BJ (cell line): Measurements from ENCODE around the gene TSPAN5. TPM values are rescaled to one million over a fixed set of nuclear protein-coding genes. Genes with fewer than 3 reads are reported as not detected.

Experiments used
- CTCF ChIA-PET: fragments of 350-600 bp; formaldehyde crosslinking; extraction: SDS; loops from one replicate; lab custom pipeline; 2021; ENCODE audit warnings: antibody characterized with exemption, inconsistent platforms; lab: Yijun Ruan, JAX
- POLR2A ChIA-PET: fragments of 300-600 bp; sonication (Branson Sonifier 250); formaldehyde crosslinking; extraction: SDS; loops from one replicate; lab custom pipeline; 2021; ENCODE audit warnings: antibody characterized with exemption; lab: Charles Lee
- DNase-seq: peaks from one replicate; pipeline ENCODE4 v3.0.0-alpha.2; 2011; ENCODE audit warnings: low read depth
- H3K27me3 ChIP-seq: 2 replicates; pipeline ENCODE4 v1.6.0; 2011; ENCODE audit warnings: low read length; ENCODE audit not compliant: control insufficient read depth, insufficient read depth
- H3K36me3 ChIP-seq: 2 replicates; pipeline ENCODE4 v1.5.1; 2011; ENCODE audit warnings: low read length; ENCODE audit not compliant: control insufficient read depth, insufficient read depth
- H3K4me3 ChIP-seq: 2 replicates; pipeline ENCODE4 v1.5.1; 2011; ENCODE audit warnings: low read depth, mild to moderate bottlenecking, control low read depth, low read length
- CTCF ChIP-seq: IDR thresholded peaks from 2 replicates; pipeline ENCODE4 v1.5.1; 2011; ENCODE audit warnings: low read depth, mild to moderate bottlenecking, control low read depth, inconsistent platforms, low read length, moderate library complexity; ENCODE audit not compliant: insufficient read depth
- polyA plus RNA-seq: library from polyadenylated mRNA; depleted of rRNA; stranded (reverse); fragments of >200 nt; gene quantifications from 2 replicates; pipeline ENCODE4 v1.2.3, GENCODE V29; 2011

TSPAN5 gene
- polyA plus RNA-seq, 1 experiment = 74.5 TPM

- POLR2A ChIA-PET = no interaction called here
- peak; percentile 8 for DNase-seq
- CTCF ChIA-PET = no interaction called here
Observed at GRCh38 chr4:98572697-98573096, 85.7 kb downstream of the TSPAN5 start.

GRCh38 chr4:98571161-98571786 lies 87.1 kb downstream of the TSPAN5 start:
- CTCF ChIA-PET = interaction anchor here (0.6 kb wide), 1 partner anchor 8 kb away, joined by 3 read pairs; no protein-coding TSS in a partner anchor
- DNase-seq = no peak
- peaks cover 4% of the 10 kb centered on the region; the same call in 1 of the 2 replicates for H3K36me3 ChIP-seq
- H3K27me3 ChIP-seq = no peaks in the 10 kb centered on the region
- POLR2A ChIA-PET = no interaction called here
- H3K4me3 ChIP-seq = no peak overlapping the region
- no peak for TF ChIP-seq CTCF

More at GRCh38 chr4:98572697-98573096, 85.7 kb downstream of the TSPAN5 start:
- no peak for TF ChIP-seq CTCF
- H3K27me3 ChIP-seq = no peaks in the 10 kb centered on the region
- H3K4me3 ChIP-seq = no peak overlapping the region
- peaks cover 4% of the 10 kb centered on the region; the same call in 1 of the 2 replicates for H3K36me3 ChIP-seq

- DNase-seq = no peak
- no peak overlapping the region for H3K4me3 ChIP-seq
- POLR2A ChIA-PET = no interaction called here
- peaks cover 4% of the 10 kb centered on the region; the same call in 1 of the 2 replicates for H3K36me3 ChIP-seq
- TF ChIP-seq CTCF = no peak
- CTCF ChIA-PET = no interaction called here
- no peaks in the 10 kb centered on the region for H3K27me3 ChIP-seq
Observed at GRCh38 chr4:98570151-98570797, 88.1 kb downstream of the TSPAN5 start.

- CTCF ChIA-PET = interaction anchor here (0.7 kb wide), 1 partner anchor 16 kb away, joined by 3 read pairs; no protein-coding TSS in a partner anchor
- Histone ChIP-seq H3K4me3 (no peak overlapping the region), H3K36me3 (peaks cover 1% of the 10 kb centered on the region; the same call in 1 of the 2 replicates), H3K27me3 (no peaks in the 10 kb centered on the region)
- no peak for DNase-seq
- POLR2A ChIA-PET = no interaction called here
- no peak for TF ChIP-seq CTCF
Observed at GRCh38 chr4:98568941-98569663, 89.3 kb downstream of the TSPAN5 start.

GRCh38 chr4:98567611-98568010 lies 90.8 kb downstream of the TSPAN5 start:
- POLR2A ChIA-PET = no interaction called here
- TF ChIP-seq CTCF = no peak
- CTCF ChIA-PET = interaction anchor here (1.3 kb wide), 1 partner anchor 15 kb away, joined by 3 read pairs; no protein-coding TSS in a partner anchor
- peaks cover 1% of the 10 kb centered on the region; the same call in 1 of the 2 replicates for H3K36me3 ChIP-seq
- no peak overlapping the region for H3K4me3 ChIP-seq
- DNase-seq = no peak
- H3K27me3 ChIP-seq = no peaks in the 10 kb centered on the region
